HepG2 (cell line): Measurements from ENCODE around the gene BMP6. TPM values are rescaled to one million over a fixed set of nuclear protein-coding genes. Genes with fewer than 3 reads are reported as not detected.
A peak's percentile ranks its signal among the peaks of the same experiment; 100 is the strongest.

Experiments
- GFI1 ChIP-seq: sonication (generic); formaldehyde crosslinking; IDR thresholded peaks from 2 replicates; pipeline ENCODE4 v1.5.0; 2020; ENCODE audit warnings: missing genetic modification reagents, mild to moderate bottlenecking, borderline replicate concordance
- HDAC6 ChIP-seq: fragments of 200-600 bp; sonication (generic); IDR thresholded peaks from 2 replicates; pipeline ENCODE4 v1.7.0; 2017; ENCODE audit warnings: mild to moderate bottlenecking, antibody characterized with exemption, low read length, low read depth
- HOXA7 ChIP-seq: sonication (generic); formaldehyde crosslinking; IDR thresholded peaks from 2 replicates; pipeline ENCODE4 v1.8.1; 2022; ENCODE audit warnings: mild to moderate bottlenecking, missing genetic modification reagents, moderate library complexity
- JUNB ChIP-seq: sonication (generic); formaldehyde crosslinking; IDR thresholded peaks from 2 replicates; pipeline ENCODE4 v1.8.0; 2022; ENCODE audit warnings: missing genetic modification reagents, mild to moderate bottlenecking, borderline replicate concordance
- MTA3 ChIP-seq: sonication (generic); formaldehyde crosslinking; IDR thresholded peaks from 2 replicates; pipeline ENCODE4 v1.4.0; 2020; ENCODE audit warnings: missing genetic modification reagents
- MYC ChIP-seq: sonication (generic); formaldehyde crosslinking; IDR thresholded peaks from 2 replicates; pipeline ENCODE4 v1.9.0; 2021; ENCODE audit warnings: missing genetic modification reagents, borderline replicate concordance
- NKX3-1 ChIP-seq: sonication (generic); formaldehyde crosslinking; IDR thresholded peaks from 2 replicates; pipeline ENCODE4 v1.5.0; 2020; ENCODE audit warnings: missing genetic modification reagents
- NPAS2 ChIP-seq: sonication (generic); formaldehyde crosslinking; IDR thresholded peaks from 2 replicates; pipeline ENCODE4 v1.8.0; 2022; ENCODE audit warnings: mild to moderate bottlenecking, missing genetic modification reagents, borderline replicate concordance
- POLR2G ChIP-seq: fragments of 200-400 bp; formaldehyde crosslinking; IDR thresholded peaks from 2 replicates; pipeline ENCODE4 v1.6.1; 2018; ENCODE audit warnings: mild to moderate bottlenecking, low read depth, low read length, moderate library complexity
- PRPF4 ChIP-seq: fragments of 200-400 bp; formaldehyde crosslinking; IDR thresholded peaks from 2 replicates; pipeline ENCODE4 v1.6.1; 2016; ENCODE audit warnings: low read length, low read depth; ENCODE audit not compliant: poor library complexity, severe bottlenecking
- RAD21 ChIP-seq: fragments of 450-650 bp; formaldehyde crosslinking; IDR thresholded peaks from 2 replicates; pipeline ENCODE4 v1.5.0; 2020; ENCODE audit warnings: mild to moderate bottlenecking
- REPIN1 ChIP-seq: sonication (generic); formaldehyde crosslinking; IDR thresholded peaks from 2 replicates; pipeline ENCODE4 v1.8.0; 2022; ENCODE audit warnings: missing genetic modification reagents, low read depth, mild to moderate bottlenecking, borderline replicate concordance
- RFX1 ChIP-seq: fragments of 450-650 bp; IDR thresholded peaks from 2 replicates; pipeline ENCODE4 v1.6.1; 2017
- SMAD9 ChIP-seq: sonication (generic); formaldehyde crosslinking; IDR thresholded peaks from 2 replicates; pipeline ENCODE4 v1.5.1; 2020; ENCODE audit warnings: mild to moderate bottlenecking, missing genetic modification reagents
- SOX6 ChIP-seq, 2 experiments: fragments of 450-650 bp in 1 of 2; sonication (generic) in 1 of 2; formaldehyde crosslinking in 1 of 2; IDR thresholded peaks; 2 replicates each; pipeline versions ENCODE4 v1.4.0 to v1.6.1; 2017 to 2020; ENCODE audit warnings: antibody characterized with exemption in 1 of 2, mild to moderate bottlenecking in 1 of 2, missing genetic modification reagents in 1 of 2
- TBP ChIP-seq: sonication (generic); formaldehyde crosslinking; IDR thresholded peaks from 2 replicates; pipeline ENCODE4 v1.5.0; 2020; ENCODE audit warnings: missing genetic modification reagents
- TBX3 ChIP-seq: fragments of 450-650 bp; IDR thresholded peaks from 2 replicates; pipeline ENCODE4 v1.6.1; 2017; ENCODE audit warnings: antibody characterized with exemption, mild to moderate bottlenecking, inconsistent platforms, borderline replicate concordance
- TFDP2 ChIP-seq: sonication (generic); formaldehyde crosslinking; IDR thresholded peaks from 2 replicates; pipeline ENCODE4 v1.4.0; 2020; ENCODE audit warnings: missing genetic modification reagents
- TMF1 ChIP-seq: sonication (generic); formaldehyde crosslinking; IDR thresholded peaks from 2 replicates; pipeline ENCODE4 v1.8.1; 2022; ENCODE audit warnings: low read depth, missing genetic modification reagents
- ZFP82 ChIP-seq: sonication (generic); formaldehyde crosslinking; IDR thresholded peaks from 2 replicates; pipeline ENCODE4 v1.5.1; 2020; ENCODE audit warnings: mild to moderate bottlenecking, missing genetic modification reagents, borderline replicate concordance
- ZFX ChIP-seq: sonication (generic); formaldehyde crosslinking; IDR thresholded peaks from 2 replicates; pipeline ENCODE4 v1.4.0; 2020; ENCODE audit warnings: mild to moderate bottlenecking, low read depth, missing genetic modification reagents, moderate library complexity
- ZNF547 ChIP-seq: sonication (generic); formaldehyde crosslinking; IDR thresholded peaks from 2 replicates; pipeline ENCODE4 v1.5.1; 2020; ENCODE audit warnings: mild to moderate bottlenecking, missing genetic modification reagents
- ZNF570 ChIP-seq: sonication (generic); formaldehyde crosslinking; IDR thresholded peaks from 2 replicates; pipeline ENCODE4 v1.4.0; 2020; ENCODE audit warnings: mild to moderate bottlenecking, missing genetic modification reagents, borderline replicate concordance
- ZNF607 ChIP-seq: sonication (generic); formaldehyde crosslinking; IDR thresholded peaks from 2 replicates; pipeline ENCODE4 v1.5.1; 2020; ENCODE audit warnings: missing genetic modification reagents, mild to moderate bottlenecking, borderline replicate concordance
- ZNF616 ChIP-seq: sonication (generic); formaldehyde crosslinking; IDR thresholded peaks from 2 replicates; pipeline ENCODE4 v1.5.0; 2020; ENCODE audit warnings: low read depth, mild to moderate bottlenecking, missing genetic modification reagents
- polyA plus RNA-seq, 8 experiments: library from polyadenylated mRNA; depleted of rRNA in 3 of 8; stranded (reverse) in 7 of 8; unstranded in 1 of 8; fragments of >200 nt; fragmentation: Illumina TruSeq in 4 of 8; extraction: Trizol in 4 of 8; gene quantifications; 2 replicates each; pipeline versions ENCODE4 v1.2.1 to v1.2.3, GENCODE V29; 2011 to 2016; ENCODE audit warnings: low read depth in 4 of 8, missing spikeins in 1 of 8, mixed read lengths in 1 of 8; ENCODE audit not compliant: insufficient read depth in 1 of 8
- total RNA-seq, 5 experiments: library from RNA; depleted of rRNA; stranded (reverse); fragments of >200 nt; fragmentation: Illumina TruSeq; extraction: Trizol; gene quantifications; 2 replicates each; pipeline ENCODE4 v1.2.3, GENCODE V29; 2016; ENCODE audit warnings: low read depth in 1 of 5
- TF ChIP-seq, protein P1 (sequence below): IDR thresholded peaks from 2 replicates; pipeline ENCODE4 v1.6.1; 2012; ENCODE audit warnings: inconsistent platforms
- TF ChIP-seq, protein P2 (sequence below): IDR thresholded peaks from 2 replicates; pipeline ENCODE4 v1.6.1; 2016; ENCODE audit warnings: mild to moderate bottlenecking
- TF ChIP-seq, protein P3 (sequence below): sonication (generic); formaldehyde crosslinking; IDR thresholded peaks from 2 replicates; pipeline ENCODE4 v1.8.0; 2022; ENCODE audit warnings: missing genetic modification reagents, mild to moderate bottlenecking, borderline replicate concordance

The BMP6 gene
- total and polyA plus RNA-seq, 2 of the 13 experiments (the other 11 are each of a cell fraction or from before 2014, with no cell fraction given) = 0.09 to 0.18 TPM

DNA sequence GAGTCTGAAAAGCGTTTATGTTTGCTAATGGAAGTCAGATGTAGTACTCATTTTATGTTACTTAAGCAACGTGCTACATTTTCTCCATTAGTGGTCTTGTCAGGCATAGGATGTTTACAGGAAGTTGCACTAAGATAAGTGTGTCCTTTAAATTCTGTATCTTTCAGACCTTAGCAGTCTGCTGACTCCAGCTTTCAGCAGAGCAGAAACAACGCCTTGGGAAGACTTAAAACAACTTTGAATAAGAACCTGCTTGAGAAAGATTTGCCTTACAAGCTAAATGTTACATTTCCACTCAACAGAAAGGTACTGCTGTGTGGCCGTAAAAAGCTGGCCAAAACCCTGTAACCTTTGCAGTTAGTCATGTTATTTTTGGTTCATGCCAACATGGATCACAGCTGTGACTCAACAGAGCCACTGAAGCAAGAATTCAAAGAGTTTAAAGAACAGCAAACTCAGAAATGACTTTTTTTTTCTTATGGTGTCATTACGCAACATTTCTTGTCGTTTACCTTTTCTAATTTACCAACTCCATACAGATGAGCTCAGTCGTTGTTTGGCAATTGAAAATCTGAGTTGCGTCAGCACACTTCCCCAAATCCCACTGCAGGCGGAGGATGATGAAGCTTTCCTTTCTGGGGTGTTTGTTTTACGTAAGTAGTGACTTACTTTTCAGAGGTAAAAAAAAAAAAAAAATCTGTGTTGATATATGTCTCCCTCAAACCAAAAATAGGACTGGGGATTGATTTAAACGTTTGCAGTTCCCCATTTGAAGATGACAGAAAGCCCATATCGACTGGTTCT lies 27.9 kb upstream of the BMP6 start (continued):
- TF ChIP-seq NPAS2 (no peak), ZNF547 (CRISPR knock-in tag) (no peak), POLR2G (no peak), JUNB (CRISPR knock-in tag) (no peak), ZNF570 (no peak), NKX3-1 (no peak), TFDP2 (no peak), MTA3 (no peak), ZFX (no peak), RAD21 (no peak), TMF1 (CRISPR knock-in tag) (no peak), ZNF607 (CRISPR knock-in tag) (no peak), SMAD9 (CRISPR knock-in tag) (no peak), ZNF616 (CRISPR knock-in tag) (no peak), PRPF4 (no peak), MYC (CRISPR knock-in tag) (no peak), RFX1 (no peak), REPIN1 (CRISPR knock-in tag) (0 out of 2 replicates have a peak, but pooled peaks have one; percentile 63), HOXA7 (CRISPR knock-in tag) (no peak), TBP (CRISPR knock-in tag) (no peak), ZFP82 (CRISPR knock-in tag) (no peak; the same call in 1 of the 2 replicates), GFI1 (CRISPR knock-in tag) (no peak), TBX3 (no peak), SOX6 (IDR thresholded peaks at IDR 0.05) (no peak), SOX6 (CRISPR knock-in tag; IDR thresholded peaks at IDR 0.05) (peak; percentile 90), HDAC6 (no peak)
- TF ChIP-seq, protein P1, sequence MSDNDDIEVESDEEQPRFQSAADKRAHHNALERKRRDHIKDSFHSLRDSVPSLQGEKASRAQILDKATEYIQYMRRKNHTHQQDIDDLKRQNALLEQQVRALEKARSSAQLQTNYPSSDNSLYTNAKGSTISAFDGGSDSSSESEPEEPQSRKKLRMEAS = no peak
- TF ChIP-seq, protein P2, sequence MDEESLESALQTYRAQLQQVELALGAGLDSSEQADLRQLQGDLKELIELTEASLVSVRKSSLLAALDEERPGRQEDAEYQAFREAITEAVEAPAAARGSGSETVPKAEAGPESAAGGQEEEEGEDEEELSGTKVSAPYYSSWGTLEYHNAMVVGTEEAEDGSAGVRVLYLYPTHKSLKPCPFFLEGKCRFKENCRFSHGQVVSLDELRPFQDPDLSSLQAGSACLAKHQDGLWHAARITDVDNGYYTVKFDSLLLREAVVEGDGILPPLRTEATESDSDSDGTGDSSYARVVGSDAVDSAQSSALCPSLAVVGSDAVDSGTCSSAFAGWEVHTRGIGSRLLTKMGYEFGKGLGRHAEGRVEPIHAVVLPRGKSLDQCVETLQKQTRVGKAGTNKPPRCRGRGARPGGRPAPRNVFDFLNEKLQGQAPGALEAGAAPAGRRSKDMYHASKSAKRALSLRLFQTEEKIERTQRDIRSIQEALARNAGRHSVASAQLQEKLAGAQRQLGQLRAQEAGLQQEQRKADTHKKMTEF = peak; percentile 95
- TF ChIP-seq, protein P3, sequence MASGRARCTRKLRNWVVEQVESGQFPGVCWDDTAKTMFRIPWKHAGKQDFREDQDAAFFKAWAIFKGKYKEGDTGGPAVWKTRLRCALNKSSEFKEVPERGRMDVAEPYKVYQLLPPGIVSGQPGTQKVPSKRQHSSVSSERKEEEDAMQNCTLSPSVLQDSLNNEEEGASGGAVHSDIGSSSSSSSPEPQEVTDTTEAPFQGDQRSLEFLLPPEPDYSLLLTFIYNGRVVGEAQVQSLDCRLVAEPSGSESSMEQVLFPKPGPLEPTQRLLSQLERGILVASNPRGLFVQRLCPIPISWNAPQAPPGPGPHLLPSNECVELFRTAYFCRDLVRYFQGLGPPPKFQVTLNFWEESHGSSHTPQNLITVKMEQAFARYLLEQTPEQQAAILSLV = no peak
